Thyroid gland (tissue), 4 donors: ENCODE measurements around the gene SPEG.

Experiments
- POLR2A ChIP-seq, 2 donors: fragments of 450-650 bp; IDR thresholded peaks; one replicate each; pipeline ENCODE4 v1.6.1; 2017; ENCODE audit warnings: antibody characterized with exemption in 2 of 2, mild to moderate bottlenecking in 2 of 2, moderate library complexity in 1 of 2
- TF ChIP-seq, protein P1 (sequence below), 6 experiments: fragments of 200-600 bp in 3 of 6; fragments of 450-650 bp in 3 of 6; sonication (generic) in 3 of 6; IDR thresholded peaks; one replicate each; pipeline ENCODE4 v1.5.1; 2016 to 2019; ENCODE audit warnings: antibody characterized with exemption in 6 of 6, mild to moderate bottlenecking in 2 of 6, inconsistent platforms in 1 of 6, moderate library complexity in 1 of 6

DNA sequence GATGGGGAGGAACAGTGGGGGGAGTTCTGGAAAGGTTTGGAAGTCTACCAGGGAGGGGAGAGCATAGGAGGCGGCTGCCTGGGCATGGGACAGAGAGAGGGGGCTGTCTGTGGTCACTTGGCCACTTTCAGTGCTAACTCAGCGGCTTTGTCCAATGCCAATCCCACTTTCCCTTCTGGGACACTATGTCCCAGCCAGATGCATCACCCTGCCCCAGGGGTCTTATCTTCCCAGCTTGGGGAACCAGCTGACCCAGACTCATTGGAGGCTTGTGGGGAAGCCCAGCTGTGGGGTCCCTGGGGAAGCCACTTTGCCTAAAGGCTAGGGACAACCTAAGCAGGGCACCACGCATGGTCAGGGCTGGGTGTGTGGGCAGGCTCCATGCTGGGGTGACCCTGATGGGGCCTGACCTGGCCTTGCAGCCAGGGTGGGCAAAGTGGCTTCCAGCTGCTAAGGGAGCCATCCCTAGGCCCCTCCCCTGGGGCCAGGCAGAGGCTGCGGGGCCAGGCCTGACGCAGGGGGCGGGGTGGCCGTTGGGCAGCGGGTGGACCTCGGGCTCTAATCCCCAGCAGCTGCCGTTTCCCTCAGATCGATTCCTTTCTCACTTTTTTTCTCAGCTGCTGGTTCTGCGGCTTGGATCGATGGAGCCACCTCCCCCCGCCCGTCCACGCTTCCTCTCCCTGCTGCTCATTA, 78.0 kb downstream of the SPEG start:
- TF ChIP-seq, protein P1, sequence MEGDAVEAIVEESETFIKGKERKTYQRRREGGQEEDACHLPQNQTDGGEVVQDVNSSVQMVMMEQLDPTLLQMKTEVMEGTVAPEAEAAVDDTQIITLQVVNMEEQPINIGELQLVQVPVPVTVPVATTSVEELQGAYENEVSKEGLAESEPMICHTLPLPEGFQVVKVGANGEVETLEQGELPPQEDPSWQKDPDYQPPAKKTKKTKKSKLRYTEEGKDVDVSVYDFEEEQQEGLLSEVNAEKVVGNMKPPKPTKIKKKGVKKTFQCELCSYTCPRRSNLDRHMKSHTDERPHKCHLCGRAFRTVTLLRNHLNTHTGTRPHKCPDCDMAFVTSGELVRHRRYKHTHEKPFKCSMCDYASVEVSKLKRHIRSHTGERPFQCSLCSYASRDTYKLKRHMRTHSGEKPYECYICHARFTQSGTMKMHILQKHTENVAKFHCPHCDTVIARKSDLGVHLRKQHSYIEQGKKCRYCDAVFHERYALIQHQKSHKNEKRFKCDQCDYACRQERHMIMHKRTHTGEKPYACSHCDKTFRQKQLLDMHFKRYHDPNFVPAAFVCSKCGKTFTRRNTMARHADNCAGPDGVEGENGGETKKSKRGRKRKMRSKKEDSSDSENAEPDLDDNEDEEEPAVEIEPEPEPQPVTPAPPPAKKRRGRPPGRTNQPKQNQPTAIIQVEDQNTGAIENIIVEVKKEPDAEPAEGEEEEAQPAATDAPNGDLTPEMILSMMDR (IDR thresholded peaks at IDR 0.05) = no peak
- TF ChIP-seq POLR2A (IDR thresholded peaks at IDR 0.05) = no peak
